Mesenchymal stem cell (in vitro differentiated cells and primary cell): ENCODE measurements around the gene TEF.

Experiments used
- DNase-seq: peaks from one replicate; pipeline ENCODE4 v3.0.0-alpha.2; 2013
- H2AFZ ChIP-seq: one replicate; pipeline ENCODE4 v1.6.1; 2013; ENCODE audit warnings: low read depth, mild to moderate bottlenecking, control low read depth, inconsistent platforms, low read length, moderate library complexity
- H2AK5ac ChIP-seq: 2 replicates; pipeline ENCODE4 v1.6.1; 2013; ENCODE audit warnings: low read length, moderate library complexity, mild to moderate bottlenecking, inconsistent platforms; ENCODE audit not compliant: severe bottlenecking
- H2BK120ac ChIP-seq: one replicate; pipeline ENCODE4 v1.6.1; 2013; ENCODE audit warnings: low read depth, mild to moderate bottlenecking, inconsistent platforms, low read length, moderate library complexity
- H2BK12ac ChIP-seq, 2 experiments: one replicate each; pipeline ENCODE4 v1.6.1; 2013; ENCODE audit warnings: inconsistent platforms in 2 of 2, low read length in 2 of 2, mild to moderate bottlenecking in 2 of 2, moderate library complexity in 2 of 2, control low read depth in 1 of 2
- H2BK15ac ChIP-seq: one replicate; pipeline ENCODE4 v1.6.1; 2013; ENCODE audit warnings: mild to moderate bottlenecking, low read depth, inconsistent platforms; ENCODE audit not compliant: poor library complexity, severe bottlenecking
- H2BK5ac ChIP-seq: 2 replicates; pipeline ENCODE4 v1.6.1; 2013; ENCODE audit warnings: low read depth, mild to moderate bottlenecking, low read length, control low read depth, inconsistent platforms; ENCODE audit not compliant: poor library complexity, severe bottlenecking
- H3K14ac ChIP-seq, 2 experiments: one replicate each; pipeline ENCODE4 v1.6.1; 2013; ENCODE audit warnings: inconsistent platforms in 2 of 2, low read length in 2 of 2, control low read depth in 1 of 2, mild to moderate bottlenecking in 1 of 2, moderate library complexity in 1 of 2
- H3K18ac ChIP-seq, 2 experiments: one replicate each; pipeline ENCODE4 v1.6.1; 2013; ENCODE audit warnings: inconsistent platforms in 2 of 2, low read length in 2 of 2, control low read depth in 1 of 2, low read depth in 1 of 2, mild to moderate bottlenecking in 1 of 2
- H3K23ac ChIP-seq, 2 experiments: one replicate each; pipeline ENCODE4 v1.6.1; 2013; ENCODE audit warnings: inconsistent platforms in 2 of 2, low read length in 2 of 2, mild to moderate bottlenecking in 2 of 2, moderate library complexity in 2 of 2, control low read depth in 1 of 2
- H3K27ac ChIP-seq: 2 replicates; pipeline ENCODE4 v1.5.1; 2013; ENCODE audit warnings: mild to moderate bottlenecking, moderate library complexity, low read length, control low read depth, inconsistent platforms; ENCODE audit not compliant: poor library complexity, severe bottlenecking
- H3K27me3 ChIP-seq, 2 experiments: 2 replicates each; pipeline versions ENCODE4 v1.6.1 to v1.7.0; 2013; ENCODE audit warnings: low read length in 2 of 2, mild to moderate bottlenecking in 2 of 2, moderate library complexity in 2 of 2, control low read depth in 1 of 2, inconsistent platforms in 1 of 2; ENCODE audit not compliant: control insufficient read depth in 1 of 2, insufficient read depth in 1 of 2
- H3K36me3 ChIP-seq, 2 experiments: 2 replicates each; pipeline versions ENCODE4 v1.6.1 to v1.7.0; 2013; ENCODE audit warnings: low read length in 2 of 2, control low read depth in 1 of 2, inconsistent platforms in 1 of 2, low read depth in 1 of 2, mild to moderate bottlenecking in 1 of 2; ENCODE audit not compliant: insufficient read depth in 2 of 2, control insufficient read depth in 1 of 2
- H3K4ac ChIP-seq, 2 experiments: one replicate each; pipeline ENCODE4 v1.6.1; 2013; ENCODE audit warnings: inconsistent platforms in 2 of 2, low read length in 2 of 2, mild to moderate bottlenecking in 2 of 2, moderate library complexity in 2 of 2, control low read depth in 1 of 2, low read depth in 1 of 2
- H3K4me1 ChIP-seq: 2 replicates; pipeline ENCODE4 v1.6.1; 2013; ENCODE audit warnings: low read depth, low read length, control low read depth; ENCODE audit not compliant: control insufficient read depth, insufficient read depth
- H3K4me2 ChIP-seq: 2 replicates; pipeline ENCODE4 v1.6.1; 2013; ENCODE audit warnings: low read length, mild to moderate bottlenecking, inconsistent platforms; ENCODE audit not compliant: poor library complexity, severe bottlenecking
- H3K4me3 ChIP-seq, 2 experiments: 2 replicates each; pipeline versions ENCODE4 v1.5.1 to v1.7.0; 2013; ENCODE audit warnings: low read length in 2 of 2, mild to moderate bottlenecking in 2 of 2, control low read depth in 1 of 2, low read depth in 1 of 2; ENCODE audit not compliant: insufficient read depth in 1 of 2
- H3K79me1 ChIP-seq: replicated peaks from 2 replicates; pipeline ENCODE4 v1.6.1; 2013; ENCODE audit warnings: mild to moderate bottlenecking, control low read depth, low read length, inconsistent platforms; ENCODE audit not compliant: poor library complexity, severe bottlenecking
- H3K9ac ChIP-seq: 2 replicates; pipeline ENCODE4 v1.7.0; 2013; ENCODE audit warnings: mild to moderate bottlenecking, low read length, moderate library complexity
- H3K9me3 ChIP-seq: 2 replicates; pipeline ENCODE4 v1.7.0; 2013; ENCODE audit warnings: mild to moderate bottlenecking, low read length; ENCODE audit not compliant: control insufficient read depth
- H4K8ac ChIP-seq: one replicate; pipeline ENCODE4 v1.6.1; 2013; ENCODE audit warnings: inconsistent platforms, mild to moderate bottlenecking, low read length, moderate library complexity
- H4K91ac ChIP-seq: one replicate; pipeline ENCODE4 v1.6.1; 2013; ENCODE audit warnings: mild to moderate bottlenecking, low read length, inconsistent platforms
- WGBS: methylation state at CpG from one replicate; pipeline ENCODE4 v1.1.7; 2013; ENCODE audit warnings: mixed read lengths; 5-methylcytosine and 5-hydroxymethylcytosine counted together

Gene TEF

DNA sequence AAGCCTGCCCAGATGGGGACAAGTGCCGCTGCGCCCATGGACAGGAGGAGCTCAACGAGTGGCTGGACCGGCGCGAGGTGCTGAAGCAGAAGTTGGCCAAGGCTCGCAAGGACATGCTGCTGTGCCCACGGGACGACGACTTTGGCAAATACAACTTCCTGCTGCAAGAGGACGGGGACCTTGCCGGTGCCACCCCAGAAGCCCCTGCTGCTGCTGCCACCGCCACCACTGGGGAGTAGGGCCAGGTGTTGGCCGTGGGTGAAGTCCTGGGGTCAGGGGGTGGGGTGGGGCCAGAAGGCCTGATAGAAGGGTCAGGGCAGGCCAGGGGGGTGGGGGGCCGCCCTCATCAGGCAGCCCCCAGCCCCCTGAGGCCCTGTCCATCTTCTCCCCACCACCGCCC, 24.6 kb upstream of the TEF start:
- H3K27ac ChIP-seq: no peak overlapping the region
- WGBS: 96% methylated on average over 13 of the region's 16 CpGs
- peaks cover 18% of the 10 kb centered on the region for H3K79me1 ChIP-seq
- H2AFZ ChIP-seq: no peak overlapping the region
- H3K18ac ChIP-seq: no peak overlapping the region
- no peak overlapping the region for H2BK12ac ChIP-seq
- H2BK15ac ChIP-seq: no peak overlapping the region
- peaks cover 13% of the 10 kb centered on the region for H3K4me1 ChIP-seq
- no peak overlapping the region for H3K4me2 ChIP-seq
- no peak overlapping the region for H3K4ac ChIP-seq
- H3K4me3 ChIP-seq: no peak overlapping the region
- no peak overlapping the region for H4K91ac ChIP-seq
- no peak overlapping the region for H3K9ac ChIP-seq
- H3K27me3 ChIP-seq: no peaks in the 10 kb centered on the region
- H2AK5ac ChIP-seq: no peak overlapping the region
- H2BK5ac ChIP-seq: no peak overlapping the region
- H4K8ac ChIP-seq: no peak overlapping the region
- H2BK120ac ChIP-seq: no peak overlapping the region
- DNase-seq: no peak
- no peaks in the 10 kb centered on the region for H3K9me3 ChIP-seq
- peaks cover 74 to 80% of the 10 kb centered on the region in 2 experiments for H3K36me3 ChIP-seq
- no peak overlapping the region for H3K23ac ChIP-seq
- H3K14ac ChIP-seq: no peak overlapping the region

DNA sequence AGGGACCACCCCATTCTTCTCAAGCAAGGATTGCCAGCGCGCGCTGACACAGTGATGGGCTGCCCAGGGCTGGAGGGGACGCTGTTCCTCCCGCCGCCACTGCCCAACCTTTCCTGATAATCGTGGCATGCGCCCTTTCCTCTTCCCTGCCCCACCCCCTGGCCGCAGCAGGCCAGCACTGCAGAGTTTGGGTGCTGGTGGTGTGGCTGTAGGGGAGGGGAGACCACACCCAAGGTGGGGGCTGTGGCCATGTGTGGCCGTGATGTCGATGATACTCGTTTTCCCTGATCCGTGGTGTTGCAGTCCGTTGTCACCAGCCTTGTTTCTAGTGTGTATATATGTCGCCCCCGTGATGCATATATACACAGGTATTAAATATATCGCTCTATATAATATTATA, 22.8 kb upstream of the TEF start:
- H3K27me3 ChIP-seq: no peaks in the 10 kb centered on the region
- H2BK5ac ChIP-seq: no peak overlapping the region
- no peak overlapping the region for H3K14ac ChIP-seq
- H3K9ac ChIP-seq: no peak overlapping the region
- no peak overlapping the region for H3K27ac ChIP-seq
- H2BK15ac ChIP-seq: no peak overlapping the region
- 100% methylated on average over 1 of the region's 17 CpGs for WGBS
- DNase-seq: no peak
- no peak overlapping the region for H3K18ac ChIP-seq
- no peak overlapping the region for H2AFZ ChIP-seq
- no peak overlapping the region for H3K4me2 ChIP-seq
- no peak overlapping the region for H2BK12ac ChIP-seq
- no peak overlapping the region for H4K91ac ChIP-seq
- peaks cover 60 to 71% of the 10 kb centered on the region in 2 experiments for H3K36me3 ChIP-seq
- no peaks in the 10 kb centered on the region for H3K9me3 ChIP-seq
- peaks cover 13% of the 10 kb centered on the region for H3K79me1 ChIP-seq
- no peak overlapping the region for H3K23ac ChIP-seq
- H2AK5ac ChIP-seq: no peak overlapping the region
- no peak overlapping the region for H2BK120ac ChIP-seq
- no peak overlapping the region for H3K4me3 ChIP-seq
- no peak overlapping the region for H3K4ac ChIP-seq
- peaks cover 13% of the 10 kb centered on the region for H3K4me1 ChIP-seq
- H4K8ac ChIP-seq: no peak overlapping the region

DNA sequence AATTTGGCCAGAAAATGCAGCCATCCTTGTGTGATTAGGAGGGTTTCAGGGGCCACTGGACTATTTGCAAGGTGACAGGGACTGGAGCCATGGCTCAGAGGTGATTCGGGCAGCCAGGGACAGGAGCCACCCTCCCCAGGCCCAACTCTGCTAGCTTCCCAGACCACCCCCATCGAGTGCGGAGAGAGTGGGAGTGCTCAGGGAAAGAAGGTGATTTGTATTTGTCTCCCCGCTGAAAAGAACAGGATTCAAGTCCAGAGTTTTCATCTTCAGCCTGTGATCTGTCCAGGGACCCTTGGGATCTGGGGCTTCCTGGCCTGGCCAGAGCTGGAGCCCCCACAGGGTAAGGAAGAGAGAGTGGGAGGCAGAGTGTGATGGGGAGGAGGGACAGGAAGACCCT, 22.4 kb upstream of the TEF start:
- no peaks in the 10 kb centered on the region for H3K27me3 ChIP-seq
- DNase-seq: no peak

DNA sequence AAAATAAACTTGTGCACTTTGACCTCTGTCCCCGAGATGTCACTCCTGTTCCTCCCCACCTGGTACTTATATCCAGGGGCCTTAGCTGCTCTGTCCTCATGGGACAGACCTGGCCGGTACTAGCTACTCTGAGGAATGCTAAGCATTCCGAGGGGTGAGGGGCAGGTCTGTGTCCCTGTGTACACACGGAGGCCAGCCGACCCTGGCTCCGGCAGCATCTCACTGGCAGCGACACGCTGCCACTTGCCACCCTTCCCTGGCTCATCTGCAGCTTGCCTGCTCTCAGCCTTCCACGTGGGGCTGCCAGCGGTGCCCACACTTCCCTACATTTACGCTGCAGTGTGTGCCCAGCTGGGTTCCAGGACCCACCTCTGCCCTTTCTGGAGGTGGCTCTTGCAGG, 21.6 kb upstream of the TEF start:
- Histone ChIP-seq H2BK12ac (no peak overlapping the region), H2BK5ac (no peak overlapping the region), H3K9me3 (no peaks in the 10 kb centered on the region), H3K9ac (no peak overlapping the region), H3K4ac (no peak overlapping the region), H3K18ac (peak overlapping the region in 1 of 2 experiments; percentile 48), H3K4me2 (no peak overlapping the region), H3K27me3 (no peaks in the 10 kb centered on the region), H2BK120ac (no peak overlapping the region), H3K23ac (no peak overlapping the region), H2AK5ac (no peak overlapping the region), H3K27ac (no peak overlapping the region), H3K4me1 (peaks cover 13% of the 10 kb centered on the region), H4K91ac (no peak overlapping the region), H3K79me1 (peaks cover 9% of the 10 kb centered on the region), H4K8ac (no peak overlapping the region), H3K14ac (peak overlapping the region in 1 of 2 experiments; percentile 45), H2AFZ (no peak overlapping the region), H3K36me3 (peaks cover 48 to 59% of the 10 kb centered on the region in 2 experiments), H3K4me3 (no peak overlapping the region), H2BK15ac (no peak overlapping the region)
- no peak for DNase-seq
- 72% methylated on average over 11 of the region's 11 CpGs for WGBS

More for the DNA sequence above, 22.4 kb upstream of the TEF start:
- Histone ChIP-seq H2BK120ac (no peak overlapping the region), H2BK15ac (no peak overlapping the region), H3K27ac (no peak overlapping the region), H3K79me1 (peaks cover 9% of the 10 kb centered on the region), H4K8ac (no peak overlapping the region), H3K4ac (no peak overlapping the region), H3K4me1 (peaks cover 13% of the 10 kb centered on the region), H3K9me3 (no peaks in the 10 kb centered on the region), H2AK5ac (no peak overlapping the region), H3K18ac (no peak overlapping the region), H3K4me3 (no peak overlapping the region), H2AFZ (no peak overlapping the region), H3K23ac (no peak overlapping the region), H2BK5ac (no peak overlapping the region), H2BK12ac (no peak overlapping the region), H3K36me3 (peaks cover 56 to 67% of the 10 kb centered on the region in 2 experiments), H4K91ac (no peak overlapping the region), H3K9ac (no peak overlapping the region), H3K4me2 (no peak overlapping the region), H3K14ac (no peak overlapping the region)
- WGBS: 92% methylated on average over 3 of the region's 4 CpGs
